Endothelial cell (in vitro differentiated cells): ENCODE results near the gene RNF144A. TPM values are rescaled to one million over a fixed set of nuclear protein-coding genes. Genes with fewer than 3 reads are reported as not detected.

ENCODE experiments used
- DNase-seq: peaks from one replicate; pipeline ENCODE4 v3.0.0; 2021; ENCODE audit warnings: low spot score
- H3K27ac Mint-ChIP-seq: one replicate; pipeline ENCODE4 v1.8.0; 2021; ENCODE audit warnings: mixed read lengths, inconsistent platforms; ENCODE audit not compliant: unreplicated experiment
- H3K27me3 Mint-ChIP-seq: one replicate; pipeline ENCODE4 v1.8.0; 2021; ENCODE audit warnings: mild to moderate bottlenecking, moderate library complexity, mixed read lengths, inconsistent platforms; ENCODE audit not compliant: unreplicated experiment
- H3K36me3 Mint-ChIP-seq: one replicate; pipeline ENCODE4 v1.8.0; 2021; ENCODE audit warnings: mild to moderate bottlenecking, low read depth, mixed read lengths, inconsistent platforms; ENCODE audit not compliant: unreplicated experiment
- H3K4me1 Mint-ChIP-seq: one replicate; pipeline ENCODE4 v1.8.0; 2021; ENCODE audit warnings: mild to moderate bottlenecking, mixed read lengths, inconsistent platforms; ENCODE audit not compliant: unreplicated experiment
- H3K4me3 Mint-ChIP-seq: one replicate; pipeline ENCODE4 v1.8.0; 2021; ENCODE audit warnings: mild to moderate bottlenecking, mixed read lengths, inconsistent platforms; ENCODE audit not compliant: unreplicated experiment
- H3K9me3 Mint-ChIP-seq: one replicate; pipeline ENCODE4 v1.8.0; 2021; ENCODE audit warnings: mixed read lengths, inconsistent platforms; ENCODE audit not compliant: unreplicated experiment
- total RNA-seq: library from RNA; stranded (reverse); fragmentation: NEBNext Ultra II Directional; extraction: Animal tissue kit (Norgen Biotek cat#: 25700); gene quantifications from one replicate; pipeline ENCODE4 v1.2.1, GENCODE V29; 2021; ENCODE audit not compliant: unreplicated experiment
- TF ChIP-seq, protein P1 (sequence below): fragments of 200-600 bp; sonication (generic); IDR thresholded peaks from one replicate; pipeline ENCODE4 v1.5.0; 2021; ENCODE audit warnings: antibody characterized with exemption; ENCODE audit not compliant: unreplicated experiment

The RNF144A gene
- total RNA-seq, 1 donor from 2014 or later: 81.3 TPM

DNA sequence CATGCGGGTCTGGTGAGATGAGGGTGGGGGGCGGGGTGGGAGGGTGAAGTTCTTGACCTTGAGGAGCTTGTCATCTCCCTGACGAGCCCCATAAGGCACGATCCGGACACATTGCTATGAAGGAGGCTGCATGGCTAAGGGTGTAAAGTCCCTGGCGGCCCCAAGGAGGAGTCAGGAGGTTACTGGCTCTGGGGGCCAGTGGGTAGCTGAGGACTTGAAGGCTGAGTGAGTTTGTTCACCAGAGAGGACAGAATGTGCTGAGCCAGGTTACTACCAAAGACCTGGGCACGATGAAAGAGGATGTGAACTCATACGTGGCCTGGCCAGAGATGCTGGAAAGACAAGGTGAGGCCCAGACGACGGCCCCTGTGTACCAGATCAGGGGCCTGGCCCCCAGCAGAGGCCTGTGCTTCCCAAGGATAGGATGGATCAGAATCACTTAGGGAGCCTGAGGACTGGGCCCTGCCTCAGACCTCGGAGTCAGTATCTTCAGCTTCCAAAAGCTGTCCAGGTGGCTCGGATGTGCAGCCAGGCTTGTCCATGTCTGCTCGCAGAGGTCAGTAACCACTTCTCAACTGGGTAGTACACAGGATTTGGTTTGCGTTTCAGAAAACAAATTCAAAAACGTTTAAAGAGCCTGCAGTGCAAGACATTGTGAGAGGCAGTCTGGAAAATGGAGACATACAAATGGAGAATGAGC is 110.9 kb downstream of the RNF144A start:
- Mint-ChIP-seq H3K36me3 (peaks cover 57% of the 10 kb centered on the region), H3K27ac (peak overlapping the region; percentile 93), H3K4me1 (peaks cover 54% of the 10 kb centered on the region), H3K27me3 (peaks cover 17% of the 10 kb centered on the region), H3K9me3 (no peaks in the 10 kb centered on the region), H3K4me3 (peak overlapping the region; percentile 64)
- no peak for DNase-seq
- TF ChIP-seq, protein P1, sequence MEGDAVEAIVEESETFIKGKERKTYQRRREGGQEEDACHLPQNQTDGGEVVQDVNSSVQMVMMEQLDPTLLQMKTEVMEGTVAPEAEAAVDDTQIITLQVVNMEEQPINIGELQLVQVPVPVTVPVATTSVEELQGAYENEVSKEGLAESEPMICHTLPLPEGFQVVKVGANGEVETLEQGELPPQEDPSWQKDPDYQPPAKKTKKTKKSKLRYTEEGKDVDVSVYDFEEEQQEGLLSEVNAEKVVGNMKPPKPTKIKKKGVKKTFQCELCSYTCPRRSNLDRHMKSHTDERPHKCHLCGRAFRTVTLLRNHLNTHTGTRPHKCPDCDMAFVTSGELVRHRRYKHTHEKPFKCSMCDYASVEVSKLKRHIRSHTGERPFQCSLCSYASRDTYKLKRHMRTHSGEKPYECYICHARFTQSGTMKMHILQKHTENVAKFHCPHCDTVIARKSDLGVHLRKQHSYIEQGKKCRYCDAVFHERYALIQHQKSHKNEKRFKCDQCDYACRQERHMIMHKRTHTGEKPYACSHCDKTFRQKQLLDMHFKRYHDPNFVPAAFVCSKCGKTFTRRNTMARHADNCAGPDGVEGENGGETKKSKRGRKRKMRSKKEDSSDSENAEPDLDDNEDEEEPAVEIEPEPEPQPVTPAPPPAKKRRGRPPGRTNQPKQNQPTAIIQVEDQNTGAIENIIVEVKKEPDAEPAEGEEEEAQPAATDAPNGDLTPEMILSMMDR: no peak

DNA sequence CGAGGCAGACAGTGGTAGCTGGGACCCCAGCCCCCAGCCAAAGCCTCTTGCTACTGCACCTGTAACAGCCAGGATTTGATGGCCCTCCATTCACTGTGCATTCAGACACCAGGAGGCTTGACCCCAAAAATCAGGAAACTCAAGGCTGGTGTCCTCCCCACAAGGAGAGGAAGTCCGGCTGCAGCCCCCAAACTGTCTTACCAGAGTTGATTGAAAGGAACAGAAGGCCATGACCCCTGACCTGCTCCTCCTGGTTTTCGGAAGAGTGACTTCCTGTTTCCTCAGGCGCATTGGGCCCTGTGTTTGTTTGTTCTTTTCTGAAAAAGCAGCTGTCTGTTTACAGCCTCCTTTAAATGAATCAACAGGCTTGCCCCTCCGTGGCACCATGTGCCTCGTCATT is 111.6 kb downstream of the RNF144A start:
- DNase-seq: no peak
- no peaks in the 10 kb centered on the region for H3K9me3 Mint-ChIP-seq
- H3K4me1 Mint-ChIP-seq: peaks cover 60% of the 10 kb centered on the region
- peak overlapping the region; percentile 93 for H3K27ac Mint-ChIP-seq
- H3K27me3 Mint-ChIP-seq: peaks cover 21% of the 10 kb centered on the region
- TF ChIP-seq, protein P1: no peak
- H3K4me3 Mint-ChIP-seq: peak overlapping the region; percentile 62
- peaks cover 57% of the 10 kb centered on the region for H3K36me3 Mint-ChIP-seq

- Mint-ChIP-seq H3K4me3 (peak overlapping the region; percentile 60), H3K9me3 (no peaks in the 10 kb centered on the region), H3K36me3 (peaks cover 59% of the 10 kb centered on the region), H3K27me3 (peaks cover 25% of the 10 kb centered on the region), H3K4me1 (peaks cover 64% of the 10 kb centered on the region), H3K27ac (peak overlapping the region; percentile 93)
- TF ChIP-seq, protein P1: no peak
- no peak for DNase-seq
These were observed 112.3 kb downstream of the RNF144A start for GRCh38 chr2:7029291-7030059.

GRCh38 chr2:7030810-7031209 is 113.6 kb downstream of the RNF144A start:
- no peak for DNase-seq
- H3K9me3 Mint-ChIP-seq: no peaks in the 10 kb centered on the region
- peaks cover 25% of the 10 kb centered on the region for H3K27me3 Mint-ChIP-seq
- TF ChIP-seq, protein P1: no peak
- peaks cover 65% of the 10 kb centered on the region for H3K36me3 Mint-ChIP-seq
- H3K4me3 Mint-ChIP-seq: peak overlapping the region; percentile 69
- H3K27ac Mint-ChIP-seq: peak overlapping the region; percentile 75
- H3K4me1 Mint-ChIP-seq: peaks cover 66% of the 10 kb centered on the region
